ENCODE data around the gene SHISA8. TPM values are rescaled to one million over a fixed set of nuclear protein-coding genes. Genes with fewer than 3 reads are reported as not detected.

SHISA8 gene
- total RNA-seq, 1 donor from 2014 or later, result 0.16 TPM

DNA sequence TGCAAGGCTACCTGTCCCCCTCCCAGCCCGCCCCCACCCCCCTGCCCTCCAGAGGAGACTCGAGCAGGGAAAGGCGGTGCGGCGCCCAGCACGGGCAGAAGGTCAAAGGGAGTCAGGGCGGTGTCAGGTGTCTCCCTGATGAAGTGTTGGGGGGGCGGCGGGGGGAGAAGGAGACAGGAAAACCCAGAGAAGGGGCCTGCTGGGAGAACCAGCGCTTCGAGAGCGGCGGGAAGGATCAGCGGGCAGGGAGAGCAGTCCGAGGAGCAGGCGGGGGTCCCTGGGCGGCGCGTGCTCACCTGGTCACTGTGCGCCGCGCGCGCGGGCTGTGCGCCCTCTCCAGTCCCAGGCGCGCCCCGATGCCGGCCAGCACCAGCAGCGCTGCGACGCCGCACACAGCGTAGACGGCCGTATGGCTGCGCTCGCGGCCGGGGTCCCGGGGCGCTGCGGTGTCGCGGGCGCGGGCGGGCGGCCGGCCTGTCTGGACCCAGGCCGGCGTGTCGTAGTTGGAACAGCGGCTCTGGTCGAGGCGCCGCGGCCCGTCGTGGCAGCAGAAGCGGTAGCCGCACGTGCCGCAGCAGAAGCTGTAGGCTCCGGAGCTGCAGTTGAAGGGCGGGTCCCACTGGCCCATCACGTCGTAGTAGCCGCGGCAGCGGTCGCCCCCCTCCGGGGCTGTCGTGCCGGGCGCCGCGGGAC is 886 bp downstream of the SHISA8 start:
- no peak for ATAC-seq

DNA sequence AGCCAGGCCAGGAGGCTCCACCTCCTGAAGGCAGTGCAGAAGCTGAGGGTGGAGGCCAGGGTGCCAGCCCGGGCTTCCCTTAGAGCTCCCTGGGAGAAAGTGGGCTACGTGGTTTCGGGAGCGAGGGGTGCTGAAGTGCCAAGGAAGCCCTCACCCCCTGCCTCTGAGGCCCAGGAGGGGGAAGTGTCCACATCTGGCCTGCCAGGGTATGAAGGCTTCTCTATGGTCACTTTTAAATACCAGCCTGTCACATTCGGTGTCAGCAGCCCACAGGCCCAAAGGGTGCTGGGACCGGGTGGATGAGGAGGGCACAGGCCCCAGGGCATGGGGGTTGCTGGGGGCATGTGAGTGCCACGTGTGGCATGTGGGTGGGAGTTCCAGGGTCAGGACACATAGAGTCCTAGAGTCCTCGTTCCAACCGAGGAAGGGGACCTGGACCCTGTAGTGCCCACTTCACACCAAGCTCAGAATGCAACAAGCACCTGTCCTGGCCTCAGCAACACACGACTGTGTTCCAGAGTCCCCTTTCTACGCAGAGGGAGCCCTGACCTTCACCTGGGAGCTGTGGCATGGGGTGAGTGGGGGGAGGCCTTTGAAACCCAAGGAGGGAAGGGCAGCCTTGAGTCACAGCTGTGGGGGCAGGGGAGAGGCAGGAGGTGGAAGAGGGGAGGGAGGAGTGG is 1.7 kb downstream of the SHISA8 start:
- no peak for ATAC-seq

DNA sequence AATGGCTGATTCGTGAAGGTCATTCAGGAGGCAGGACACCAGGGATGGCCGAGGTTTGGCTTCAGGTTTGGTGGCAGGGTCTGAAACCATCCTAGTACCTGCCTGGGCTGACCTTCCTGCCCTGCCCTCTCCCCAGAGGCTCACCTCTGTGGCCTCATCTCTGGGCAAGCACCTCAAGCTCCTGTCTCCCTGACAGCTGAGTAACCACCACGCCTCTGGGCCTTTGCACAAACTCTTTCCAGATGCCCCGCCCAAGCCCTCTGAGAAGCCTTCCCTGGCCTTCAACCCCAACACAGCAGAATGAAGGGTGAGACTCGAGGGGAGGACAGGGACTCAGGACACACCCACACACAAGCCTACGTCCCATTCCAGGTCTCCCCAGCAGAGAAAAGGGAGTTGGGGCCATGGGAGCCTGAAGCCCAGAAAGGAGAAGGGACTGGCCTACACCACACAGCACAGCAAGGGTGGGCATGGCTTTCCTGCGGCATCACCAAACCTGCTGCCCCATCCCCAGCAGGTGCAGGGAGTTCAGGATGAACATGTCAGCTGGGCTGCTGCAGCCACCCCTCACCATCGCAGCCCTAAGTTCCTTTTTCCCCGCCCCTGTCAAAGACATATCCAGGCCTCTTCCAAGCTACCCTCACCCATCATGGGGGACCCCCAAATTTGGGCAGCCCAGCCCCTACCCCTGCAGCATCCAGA is 2.4 kb downstream of the SHISA8 start:
- ATAC-seq, result no peak

DNA sequence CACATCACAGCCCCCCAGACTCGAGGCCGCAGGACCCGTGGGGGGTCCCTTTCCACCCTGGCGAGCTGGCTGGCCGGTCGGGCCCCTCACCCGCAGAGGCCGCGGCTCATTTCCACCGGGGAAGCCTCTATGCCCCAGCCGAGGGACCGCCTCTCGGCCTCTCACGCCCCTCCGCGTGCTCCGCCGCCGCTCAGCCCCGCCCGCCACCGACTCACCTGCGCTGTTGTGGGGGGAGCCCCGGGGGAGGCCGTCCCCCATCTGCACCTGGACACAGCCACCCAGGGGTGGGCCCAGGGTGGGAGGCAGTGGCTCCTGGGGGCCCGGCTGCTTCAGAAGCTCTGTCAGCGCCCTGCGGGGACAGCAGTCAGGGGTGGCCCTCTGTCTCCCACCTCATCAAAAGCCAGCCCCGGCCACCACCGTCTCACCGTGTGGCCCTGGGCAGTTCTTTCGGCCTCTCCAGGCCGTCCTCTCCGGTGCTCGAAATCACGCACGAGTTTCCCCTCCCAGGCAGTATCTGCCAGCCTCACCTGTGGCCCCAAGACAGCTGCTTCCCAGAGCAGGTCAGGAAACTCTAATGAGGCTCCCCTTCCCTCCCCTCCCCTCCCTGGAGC is 3.8 kb downstream of the SHISA8 start:
- ATAC-seq, result no peak

DNA sequence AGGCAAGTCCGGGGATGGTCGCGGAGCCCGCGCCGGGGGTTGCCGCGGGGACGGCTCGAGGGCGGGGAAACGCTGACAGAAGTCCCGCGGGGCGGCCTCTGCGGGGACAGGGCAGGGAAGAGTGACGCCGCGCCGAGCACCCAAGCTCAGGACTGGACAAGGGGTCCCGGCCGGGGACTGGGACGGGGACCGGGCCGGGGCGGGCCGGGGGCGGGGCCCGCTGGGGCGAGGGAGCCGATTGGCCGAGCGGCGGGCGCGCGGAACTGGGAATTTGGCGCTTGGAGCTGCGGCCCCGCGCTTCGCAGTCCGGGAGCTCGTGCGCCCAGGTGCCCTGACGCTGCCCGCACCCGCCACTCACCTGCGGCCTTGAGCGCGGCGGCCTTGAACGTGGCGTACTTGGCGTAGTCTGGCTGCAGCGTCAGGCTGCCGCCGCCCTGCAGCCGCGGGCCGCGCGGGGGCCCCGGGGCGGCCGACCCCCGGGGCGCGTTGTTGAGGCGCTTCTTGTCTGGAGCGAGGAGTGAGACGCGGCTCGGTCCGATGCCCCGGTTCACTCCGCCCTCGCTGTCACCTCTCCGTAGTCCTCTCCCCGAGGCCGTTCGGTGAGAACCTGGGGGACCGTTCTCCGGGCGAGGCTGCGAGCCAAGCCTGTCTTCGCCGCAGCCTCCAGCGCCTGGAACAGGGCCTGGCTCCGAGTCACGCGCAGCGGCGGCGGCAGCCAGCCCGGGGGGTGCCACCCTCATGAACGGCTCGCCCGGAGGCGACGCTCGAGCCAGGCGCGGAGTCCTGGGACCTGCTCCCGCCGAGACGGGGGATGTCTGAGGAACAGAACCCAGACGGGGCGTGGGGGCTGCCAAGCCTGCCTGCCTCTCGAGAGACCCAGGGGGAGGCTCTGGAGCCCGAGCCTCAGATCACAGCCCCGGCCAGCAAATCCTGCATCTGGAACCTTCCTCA is 4.5 kb downstream of the SHISA8 start:
- ATAC-seq, result peak; percentile 5

DNA sequence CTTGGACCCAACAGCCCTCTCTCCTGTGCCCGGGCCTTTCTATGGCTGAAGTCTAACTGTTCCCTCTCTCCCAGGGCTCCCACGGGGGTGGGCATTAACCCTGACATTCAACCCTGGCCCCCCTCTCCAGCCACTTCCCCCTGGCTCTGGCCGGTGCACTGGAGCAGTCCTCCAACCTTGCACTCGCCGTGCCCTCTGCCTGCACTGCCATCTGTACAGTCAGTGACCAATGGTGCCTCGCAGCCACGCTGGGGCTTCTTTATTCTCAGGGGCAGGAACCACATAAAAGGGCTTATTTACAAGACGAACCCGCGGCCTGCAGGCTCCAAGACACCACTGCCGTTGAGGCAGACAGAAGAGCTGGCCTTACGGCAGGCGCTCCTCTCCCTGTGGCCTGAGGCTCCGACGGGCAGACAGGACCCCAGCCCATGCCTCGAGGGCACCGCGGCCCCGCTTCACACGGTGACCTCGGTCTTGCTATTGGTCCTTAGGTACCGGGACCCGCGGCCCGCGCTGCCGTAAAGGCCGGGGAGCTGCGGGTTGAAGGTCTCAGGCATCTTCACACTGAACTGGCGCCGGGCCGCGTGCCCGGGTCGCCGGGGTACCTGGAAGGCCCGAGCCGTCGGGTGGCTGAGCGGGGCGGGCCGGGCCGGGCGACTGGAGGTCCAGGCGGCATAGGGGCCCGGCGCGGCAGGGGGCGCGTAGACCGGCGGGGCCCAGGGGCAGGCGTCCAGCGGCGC is 5.4 kb downstream of the SHISA8 start:
- ATAC-seq, result peak; percentile 1

DNA sequence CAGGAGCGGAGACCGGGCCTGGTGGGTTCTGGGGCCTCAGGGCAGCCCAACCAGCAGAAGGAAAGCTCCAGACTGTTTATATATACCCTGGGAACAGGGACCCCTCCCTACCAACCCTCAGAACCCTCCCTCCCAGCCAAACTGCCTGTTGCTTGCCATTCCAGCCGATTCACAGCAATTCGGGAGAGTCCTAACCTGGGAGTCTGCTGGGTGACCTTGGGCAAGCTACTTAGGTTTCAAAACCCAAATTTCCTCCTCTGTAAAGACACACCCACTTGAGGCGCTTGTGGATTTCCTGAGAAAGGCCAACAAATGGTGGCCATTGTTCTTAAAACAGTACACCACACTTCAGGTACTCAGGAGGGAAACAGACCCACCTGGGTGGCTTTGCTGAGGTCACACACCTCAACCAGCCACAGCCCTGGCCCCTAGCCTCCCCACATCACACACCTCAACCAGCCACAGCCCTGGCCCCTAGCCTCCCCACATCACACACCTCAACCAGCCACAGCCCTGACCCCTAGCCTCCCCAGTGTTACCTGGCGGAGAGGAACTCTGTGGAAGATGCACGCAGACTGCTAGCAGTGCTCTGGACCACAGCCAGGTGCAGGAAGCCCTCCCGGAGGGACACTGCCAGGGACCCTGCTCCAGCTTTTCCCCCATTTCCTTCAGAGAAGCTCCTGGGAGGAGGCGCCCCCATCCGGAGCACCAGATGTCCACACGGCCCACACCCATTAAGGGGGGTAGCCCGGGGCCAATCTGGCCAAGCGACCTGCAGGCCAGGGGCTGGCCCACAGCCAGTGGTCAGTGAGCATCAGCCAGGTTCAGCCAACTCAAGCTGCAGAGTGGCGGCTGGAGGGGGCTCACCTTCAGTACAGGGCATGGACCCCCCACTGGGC is 6.2 kb downstream of the SHISA8 start:
- ATAC-seq, result peak; percentile 5

DNA sequence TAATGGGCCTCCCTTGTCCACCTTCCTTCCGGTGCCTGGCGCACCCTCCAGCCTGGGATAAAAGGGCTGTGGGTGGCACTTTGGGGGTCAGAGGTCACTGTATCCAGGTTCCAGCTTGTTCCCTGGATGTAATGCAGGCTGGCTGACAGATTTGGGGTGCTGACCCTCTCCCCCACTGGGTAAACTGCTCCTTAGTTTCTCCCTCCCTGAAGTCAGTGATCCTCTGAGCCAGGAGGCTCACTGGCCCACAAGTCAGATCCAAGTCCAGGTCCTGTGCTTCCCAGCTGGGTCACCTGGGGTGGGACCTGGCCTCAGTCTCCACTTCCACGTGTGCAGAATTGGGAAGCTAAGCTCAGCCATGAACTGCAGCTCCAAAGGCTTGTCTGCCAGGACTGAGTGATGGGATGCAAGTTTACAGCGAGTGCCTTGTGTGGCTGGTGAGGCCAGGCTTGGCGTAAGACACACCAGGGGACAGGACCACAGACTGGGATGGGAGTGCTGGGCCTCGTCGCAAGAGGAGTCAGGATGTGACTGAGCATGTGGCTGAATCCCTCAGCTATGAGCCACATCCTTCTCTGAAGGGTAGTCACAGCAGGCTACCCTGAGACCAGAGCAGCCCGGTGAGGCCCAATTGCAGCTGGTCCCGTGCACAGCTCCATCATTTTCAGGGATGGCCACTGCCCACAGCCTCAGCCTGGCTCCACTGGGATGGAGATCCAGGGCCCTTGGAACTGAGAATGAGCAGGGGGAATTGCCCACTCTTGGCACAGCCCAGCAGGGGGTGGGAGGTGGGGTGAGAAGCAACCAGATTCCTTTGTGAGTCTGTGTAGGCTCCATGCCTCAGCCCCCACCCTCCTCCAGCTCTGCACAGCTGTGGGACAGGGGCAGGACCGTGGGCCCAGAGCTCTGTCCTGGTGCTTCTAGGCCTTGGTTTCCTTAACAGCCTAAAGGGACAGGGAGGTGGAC is 7.2 kb downstream of the SHISA8 start:
- ATAC-seq, result no peak

DNA sequence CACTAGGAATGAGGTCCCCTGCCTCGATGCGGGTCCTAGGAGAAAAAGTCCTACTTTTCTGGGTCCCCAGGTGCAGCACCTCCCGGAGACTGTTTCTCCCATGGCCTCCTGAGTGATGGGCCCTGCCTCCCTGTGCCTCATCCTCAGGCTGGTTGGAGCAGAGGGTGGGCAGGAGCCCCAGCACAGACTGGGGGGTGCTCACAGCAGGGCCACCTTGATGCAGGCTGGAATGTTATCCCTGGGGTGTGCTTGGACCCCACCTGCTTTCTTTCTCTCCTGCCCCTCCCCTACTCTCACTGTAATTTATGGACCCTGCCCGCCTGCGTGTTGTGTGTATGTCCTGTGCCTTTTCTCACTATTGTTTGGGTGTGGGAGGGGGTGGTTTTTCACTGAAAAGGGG is 8.1 kb downstream of the SHISA8 start:
- ATAC-seq, result no peak

DNA sequence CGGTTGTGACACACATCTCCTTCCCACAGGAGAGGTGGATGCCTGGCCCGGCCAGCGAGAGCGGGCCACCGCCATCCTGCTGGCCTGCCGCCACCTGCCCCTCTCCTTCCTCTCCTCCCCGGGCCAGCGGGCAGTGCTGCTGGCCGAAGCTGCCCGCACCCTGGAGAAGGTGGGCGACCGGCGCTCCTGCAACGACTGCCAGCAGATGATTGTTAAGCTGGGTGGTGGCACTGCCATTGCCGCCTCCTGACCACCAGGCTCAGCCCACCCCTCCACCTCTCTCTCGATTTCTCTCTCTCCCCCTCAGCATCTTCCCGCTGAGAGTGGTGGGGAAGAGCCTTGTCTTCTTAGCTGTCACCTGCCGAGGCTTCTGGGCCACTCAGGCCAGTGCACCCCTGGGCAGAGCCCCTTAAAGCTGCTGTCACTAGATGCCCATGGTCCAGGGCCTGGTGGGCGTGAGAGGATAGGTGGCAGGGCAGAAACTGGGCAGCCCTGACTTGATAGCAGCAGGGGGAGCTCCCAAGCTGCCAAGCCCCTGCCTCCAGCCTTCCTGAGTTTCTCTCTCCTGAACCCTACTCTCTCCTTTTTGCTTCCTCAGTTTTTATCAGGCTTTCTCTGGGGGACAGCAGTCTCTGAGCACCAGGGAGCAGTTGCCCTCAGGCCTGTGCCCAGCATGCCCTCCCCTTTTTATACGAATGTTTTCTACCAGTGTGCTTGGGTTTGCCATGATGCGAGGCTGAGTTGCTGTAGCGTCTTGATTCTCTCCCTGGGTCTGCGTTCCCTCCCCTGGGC is 9.3 kb downstream of the SHISA8 start:
- ATAC-seq, result no peak

DNA sequence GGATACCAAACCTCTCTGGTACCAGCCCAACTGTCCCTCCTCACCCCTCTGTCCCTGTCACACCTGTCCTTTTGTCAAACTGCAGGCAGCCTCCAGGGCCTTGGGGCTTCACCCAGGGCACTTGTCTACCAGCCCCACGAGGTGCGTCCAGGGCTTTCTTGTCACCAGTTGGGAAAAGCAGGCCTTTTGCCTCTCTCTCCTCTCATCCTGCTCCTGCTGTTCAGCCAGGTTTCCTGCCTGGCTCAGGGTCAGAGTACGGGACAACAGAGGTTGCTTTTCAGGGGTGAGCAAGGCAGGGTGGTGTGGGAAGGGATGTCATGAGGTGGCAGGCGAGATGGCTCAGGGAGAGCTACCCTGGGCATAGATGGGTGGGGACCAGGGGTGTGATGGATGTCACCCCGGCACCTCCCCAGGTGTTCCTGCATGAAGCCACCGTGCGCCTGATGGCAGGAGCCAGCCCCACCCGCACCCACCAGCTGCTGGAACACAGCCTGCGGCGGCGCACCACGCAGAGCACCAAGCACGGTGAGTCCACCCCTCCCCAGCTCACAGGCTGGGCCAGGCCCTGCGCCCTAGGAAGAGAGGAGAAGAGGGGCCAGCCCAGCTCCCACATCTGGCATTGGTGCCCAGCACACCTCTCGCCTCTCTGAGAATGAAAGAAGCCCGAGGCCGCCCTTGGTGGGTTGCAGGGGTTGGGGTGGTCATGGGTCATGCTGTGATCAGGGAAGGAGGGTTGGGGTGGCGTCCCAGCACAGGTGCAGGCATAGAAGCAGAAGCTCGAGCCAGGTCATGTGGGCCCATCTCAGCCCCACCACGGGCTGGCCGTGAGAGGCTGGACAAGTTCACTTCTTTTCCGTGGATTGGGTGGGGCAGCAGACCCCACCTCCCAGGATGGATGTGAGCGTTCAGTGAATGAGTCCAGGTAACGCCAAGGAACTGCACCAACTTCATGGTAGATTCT is 10.1 kb downstream of the SHISA8 start:
- no peak for ATAC-seq

DNA sequence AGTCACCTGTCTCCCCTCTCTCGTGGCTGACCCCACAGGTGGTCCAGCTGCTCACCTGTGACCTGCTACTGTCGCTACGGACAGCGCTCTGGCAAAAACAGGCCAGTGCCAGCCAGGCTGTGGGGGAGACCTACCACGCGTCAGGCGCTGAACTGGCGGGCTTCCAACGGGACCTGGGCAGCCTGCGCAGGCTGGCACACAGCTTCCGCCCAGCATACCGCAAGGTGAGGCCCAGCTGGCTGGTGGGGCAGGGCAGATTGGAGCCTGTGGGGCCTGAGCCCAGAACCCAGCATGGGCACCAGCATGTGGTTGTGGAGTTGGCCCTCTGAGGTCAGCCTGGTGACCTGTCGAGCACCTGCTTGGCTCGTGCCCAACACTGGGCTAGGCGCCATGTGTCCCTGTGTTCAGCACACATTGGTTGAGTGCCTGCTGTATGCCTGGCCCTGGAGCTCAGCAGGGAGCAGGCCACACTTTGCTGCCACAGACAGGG is 11.9 kb downstream of the SHISA8 start:
- ATAC-seq, result peak; percentile 9

DNA sequence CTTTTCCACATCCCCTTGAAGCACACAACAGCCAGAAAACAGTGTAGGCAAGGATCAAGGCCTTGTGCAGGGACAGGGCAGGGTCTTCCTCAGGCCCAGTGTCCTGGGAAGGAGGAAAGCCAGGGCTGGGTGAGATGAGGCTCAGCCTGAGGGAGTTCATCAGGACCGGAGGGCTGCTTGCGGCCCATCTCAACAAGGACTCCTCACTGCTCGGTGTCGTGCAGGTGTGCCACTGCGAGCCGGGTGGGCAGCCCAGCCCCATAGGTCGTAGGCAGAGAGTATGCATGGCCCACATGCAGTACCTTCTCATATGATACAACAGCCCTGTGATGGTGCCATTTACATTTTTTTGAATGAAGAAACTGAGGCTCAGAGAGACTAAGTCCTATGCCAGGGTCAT is 12.9 kb downstream of the SHISA8 start:
- no peak for ATAC-seq

DNA sequence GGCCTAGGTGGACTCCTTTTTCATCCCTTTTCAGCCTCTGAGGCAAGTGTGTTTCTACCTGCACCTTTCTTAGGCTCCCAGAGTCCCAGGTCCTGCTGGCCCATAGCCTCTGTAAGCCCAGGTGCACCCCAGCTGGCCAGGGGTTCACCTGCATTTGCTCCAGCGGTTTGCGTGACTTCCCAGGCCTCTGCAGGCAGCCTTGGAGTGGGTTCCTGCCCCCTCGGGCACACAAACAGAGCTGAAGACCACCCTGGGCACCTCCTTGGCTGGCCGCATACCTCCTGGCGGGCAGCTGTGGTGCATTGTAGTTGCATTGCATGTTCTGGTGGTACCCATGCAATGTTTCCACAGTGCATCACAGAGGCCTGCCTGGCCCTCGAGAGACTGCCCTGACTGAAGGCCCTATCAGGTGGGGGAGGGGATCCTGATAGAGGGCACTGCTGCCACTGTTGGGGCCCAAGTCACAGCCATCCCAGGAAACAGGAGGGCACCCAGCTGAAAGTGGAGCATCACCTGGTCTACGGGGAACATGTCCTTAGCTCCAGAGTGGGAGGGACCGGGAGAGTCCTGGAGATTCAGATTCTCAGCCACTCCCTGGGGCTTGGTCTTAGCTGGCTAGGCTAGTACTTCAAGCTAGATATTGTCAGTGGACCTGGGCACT is 14.1 kb downstream of the SHISA8 start:
- peak; percentile 1 for ATAC-seq

DNA sequence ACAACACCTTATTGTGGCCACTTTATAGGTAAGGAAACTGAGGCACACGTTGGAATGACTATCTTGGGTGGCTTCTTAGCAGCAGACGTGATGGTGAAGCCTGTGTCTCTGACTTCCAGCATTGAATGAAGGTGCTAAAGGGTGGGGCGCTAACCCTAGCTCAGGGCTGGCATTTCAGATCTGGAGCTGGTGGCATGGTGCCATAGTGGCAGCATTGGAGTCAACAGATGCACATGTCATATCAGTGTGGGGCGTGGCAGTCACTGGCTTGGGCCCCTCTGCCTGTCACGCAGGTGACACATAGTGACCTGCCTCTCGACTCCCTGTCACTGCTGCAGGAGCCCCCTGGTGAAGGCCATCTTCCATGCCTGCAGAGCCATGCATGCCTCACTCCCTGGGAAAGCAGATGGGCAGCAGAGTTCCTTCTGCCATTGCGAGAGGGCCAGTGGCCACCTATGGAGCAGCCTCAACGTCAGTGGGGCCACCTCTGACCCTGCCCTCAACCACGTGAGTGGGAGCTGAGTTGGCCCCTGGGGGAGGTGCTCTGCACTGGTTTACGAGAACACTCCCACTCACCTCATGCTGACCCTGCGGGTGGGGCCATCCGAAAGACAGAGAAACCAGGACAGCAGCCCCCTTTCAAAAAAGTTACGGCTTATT is 14.8 kb downstream of the SHISA8 start:
- no peak for ATAC-seq

DNA sequence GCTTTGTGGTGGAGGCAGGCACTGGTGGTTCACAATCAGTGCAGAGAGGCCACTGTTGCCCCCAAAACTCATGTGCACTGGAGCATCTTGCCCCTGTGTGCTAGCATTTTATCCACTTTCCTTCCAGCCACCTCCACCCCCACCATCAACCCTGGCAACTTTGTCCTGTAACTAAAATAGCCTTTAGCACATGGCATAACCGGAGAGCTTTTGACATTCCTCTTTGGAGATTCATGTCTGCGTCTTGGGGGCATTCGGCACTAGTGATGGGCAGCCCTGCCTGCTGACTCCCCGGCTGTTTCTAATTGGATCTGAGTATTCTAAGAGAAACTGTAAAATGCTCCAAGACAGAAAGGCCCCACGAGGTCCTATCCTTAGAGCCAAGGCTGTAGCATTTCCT is 15.8 kb downstream of the SHISA8 start:
- no peak for ATAC-seq

All from esophagus mucosa (tissue), 1 donor.